Lower lobe of right lung (tissue), 2 donors: Measurements from ENCODE around the gene CDKN2C. TPM values are rescaled to one million over a fixed set of nuclear protein-coding genes. Genes with fewer than 3 reads are reported as not detected.
A peak's percentile ranks its signal among the peaks of the same experiment; 100 is the strongest.

ENCODE experiments used
- ATAC-seq, 2 donors: fragments of 200-7000 bp; cut with Tn5 transposase; one replicate each; pipeline ENCODE4 v1.9.1; 2020 to 2022; ENCODE audit warnings: mild to moderate bottlenecking in 2 of 2, moderate library complexity in 2 of 2
- DNase-seq: peaks from one replicate; pipeline ENCODE4 v3.0.0-alpha.2; 2020
- H3K27ac ChIP-seq: fragments of 200-600 bp; one replicate; pipeline ENCODE4 v1.8.0; 2022
- H3K27me3 ChIP-seq: fragments of 200-600 bp; one replicate; pipeline ENCODE4 v1.8.0; 2022; ENCODE audit warnings: low read depth
- H3K36me3 ChIP-seq: fragments of 200-600 bp; one replicate; pipeline ENCODE4 v1.8.0; 2022; ENCODE audit warnings: mild to moderate bottlenecking
- H3K4me1 ChIP-seq: fragments of 200-600 bp; one replicate; pipeline ENCODE4 v1.8.0; 2022
- H3K4me3 ChIP-seq: fragments of 200-600 bp; one replicate; pipeline ENCODE4 v1.8.0; 2022; ENCODE audit warnings: mild to moderate bottlenecking
- H3K9me3 ChIP-seq: fragments of 200-600 bp; one replicate; pipeline ENCODE4 v1.8.0; 2022
- CTCF ChIP-seq: fragments of 200-600 bp; IDR thresholded peaks from one replicate; pipeline ENCODE4 v1.8.0; 2022; ENCODE audit warnings: antibody characterized with exemption, mild to moderate bottlenecking
- intact Hi-C: fragments of 100-400 bp; cut with DNase I; formaldehyde crosslinking; loops from one replicate; pipeline ENCODE4 v1.11.0; 2022
- total RNA-seq: library from RNA; stranded (reverse); fragmentation: NEBNext Ultra II Directional; extraction: Animal tissue kit (Norgen Biotek cat#: 25700); gene quantifications from one replicate; pipeline ENCODE4 v1.2.1, GENCODE V29; 2021
- donor health status: DM: no; HTN: yes; CAD: no; lungs with severe emphysema.

The CDKN2C gene
- total RNA-seq, 1 donor from 2014 or later: 9.2 TPM

DNA sequence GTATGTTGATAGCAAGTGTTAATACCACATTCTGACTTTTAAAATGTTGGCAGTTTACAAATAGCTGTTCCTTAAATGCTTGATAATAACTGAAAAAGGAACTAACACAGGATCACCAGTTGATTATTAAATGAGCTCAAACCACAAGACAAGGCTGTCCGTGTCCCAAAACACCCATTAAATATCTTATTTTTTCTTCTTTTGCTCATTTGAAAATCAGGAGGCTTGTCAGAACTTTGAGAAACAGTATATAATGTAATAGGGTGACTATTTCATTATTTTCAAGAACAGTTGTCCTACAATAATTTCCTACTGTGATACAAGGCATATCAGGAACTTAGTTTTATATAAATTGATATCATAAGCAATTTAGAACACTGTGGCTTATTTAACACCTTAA is 2.7 kb downstream of the CDKN2C start:
- Histone ChIP-seq H3K36me3 (no peaks in the 10 kb centered on the region), H3K27ac (no peak overlapping the region), H3K4me1 (peaks cover 12% of the 10 kb centered on the region), H3K27me3 (no peaks in the 10 kb centered on the region), H3K4me3 (peak overlapping the region; percentile 81), H3K9me3 (no peaks in the 10 kb centered on the region)
- intact Hi-C loops: no loop called here
- ATAC-seq: no peak
- TF ChIP-seq CTCF: no peak
- DNase-seq: no peak

DNA sequence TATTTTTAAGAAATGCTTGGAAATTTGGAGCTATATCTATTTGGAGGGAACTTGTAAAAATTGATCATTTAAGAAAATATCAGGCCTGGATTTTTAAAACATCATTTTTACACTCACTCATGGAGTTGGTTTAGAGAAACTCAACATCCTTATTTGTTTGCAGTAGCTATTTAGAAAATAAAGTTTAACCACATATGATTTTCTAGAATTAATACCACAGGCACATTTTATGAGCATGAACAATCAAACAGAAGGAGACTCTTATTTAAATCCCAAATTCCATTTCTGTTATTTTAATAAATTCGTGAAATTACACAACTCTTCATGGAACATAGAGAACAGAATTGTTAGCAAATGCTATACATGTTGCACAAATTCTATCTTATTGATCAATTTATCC is 3.2 kb downstream of the CDKN2C start:
- ATAC-seq: no peak
- no peak for DNase-seq
- Histone ChIP-seq H3K27ac (no peak overlapping the region), H3K36me3 (no peaks in the 10 kb centered on the region), H3K4me3 (no peak overlapping the region), H3K27me3 (no peaks in the 10 kb centered on the region), H3K4me1 (peaks cover 10% of the 10 kb centered on the region), H3K9me3 (no peaks in the 10 kb centered on the region)
- intact Hi-C loops: no loop called here
- no peak for TF ChIP-seq CTCF

DNA sequence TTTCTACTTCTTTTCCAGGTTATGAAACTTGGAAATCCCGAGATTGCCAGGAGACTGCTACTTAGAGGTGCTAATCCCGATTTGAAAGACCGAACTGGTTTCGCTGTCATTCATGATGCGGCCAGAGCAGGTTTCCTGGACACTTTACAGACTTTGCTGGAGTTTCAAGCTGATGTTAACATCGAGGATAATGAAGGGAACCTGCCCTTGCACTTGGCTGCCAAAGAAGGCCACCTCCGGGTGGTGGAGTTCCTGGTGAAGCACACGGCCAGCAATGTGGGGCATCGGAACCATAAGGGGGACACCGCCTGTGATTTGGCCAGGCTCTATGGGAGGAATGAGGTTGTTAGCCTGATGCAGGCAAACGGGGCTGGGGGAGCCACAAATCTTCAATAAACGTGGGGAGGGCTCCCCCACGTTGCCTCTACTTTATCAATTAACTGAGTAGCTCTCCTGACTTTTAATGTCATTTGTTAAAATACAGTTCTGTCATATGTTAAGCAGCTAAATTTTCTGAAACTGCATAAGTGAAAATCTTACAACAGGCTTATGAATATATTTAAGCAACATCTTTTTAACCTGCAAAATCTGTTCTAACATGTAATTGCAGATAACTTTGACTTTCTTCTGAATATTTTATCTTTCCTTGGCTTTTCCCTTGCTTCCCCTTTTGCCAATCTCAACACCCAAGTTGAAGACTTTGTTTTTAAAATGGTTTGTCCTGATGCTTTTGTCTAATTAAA is 4.0 kb downstream of the CDKN2C start:
- H3K4me1 ChIP-seq: peaks cover 10% of the 10 kb centered on the region
- no peak overlapping the region for H3K27ac ChIP-seq
- TF ChIP-seq CTCF: no peak
- ATAC-seq: no peak
- no peak overlapping the region for H3K4me3 ChIP-seq
- DNase-seq: no peak
- intact Hi-C loops: no loop called here
- H3K27me3 ChIP-seq: no peaks in the 10 kb centered on the region
- no peaks in the 10 kb centered on the region for H3K9me3 ChIP-seq
- no peaks in the 10 kb centered on the region for H3K36me3 ChIP-seq

GRCh38 chr1:50974618-50974935 is 4.5 kb downstream of the CDKN2C start:
- DNase-seq (no peak), ATAC-seq (no peak)
- no peaks in the 10 kb centered on the region for H3K36me3 ChIP-seq
- intact Hi-C loops: no loop called here
- H3K27ac ChIP-seq: no peak overlapping the region
- H3K4me1 ChIP-seq: peaks cover 10% of the 10 kb centered on the region
- H3K9me3 ChIP-seq: no peaks in the 10 kb centered on the region
- no peaks in the 10 kb centered on the region for H3K27me3 ChIP-seq
- TF ChIP-seq CTCF: no peak
- H3K4me3 ChIP-seq: no peak overlapping the region

- TF ChIP-seq CTCF: no peak
- no peaks in the 10 kb centered on the region for H3K9me3 ChIP-seq
- no peaks in the 10 kb centered on the region for H3K36me3 ChIP-seq
- no peak for ATAC-seq
- H3K4me3 ChIP-seq: no peak overlapping the region
- DNase-seq: no peak
- H3K27ac ChIP-seq: no peak overlapping the region
- H3K4me1 ChIP-seq: peaks cover 10% of the 10 kb centered on the region
- intact Hi-C loops: no loop called here
- H3K27me3 ChIP-seq: no peaks in the 10 kb centered on the region
These were observed 5.4 kb downstream of the CDKN2C start for GRCh38 chr1:50975436-50975835.
